Measurements from ENCODE around the gene RNF207. TPM values are rescaled to one million over a fixed set of nuclear protein-coding genes. Genes with fewer than 3 reads are reported as not detected.
A peak's percentile ranks its signal among the peaks of the same experiment; 100 is the strongest.

RNF207 gene
- total and polyA plus RNA-seq, 2 experiments from 2014 or later = 29.3 to 30.9 TPM

DNA sequence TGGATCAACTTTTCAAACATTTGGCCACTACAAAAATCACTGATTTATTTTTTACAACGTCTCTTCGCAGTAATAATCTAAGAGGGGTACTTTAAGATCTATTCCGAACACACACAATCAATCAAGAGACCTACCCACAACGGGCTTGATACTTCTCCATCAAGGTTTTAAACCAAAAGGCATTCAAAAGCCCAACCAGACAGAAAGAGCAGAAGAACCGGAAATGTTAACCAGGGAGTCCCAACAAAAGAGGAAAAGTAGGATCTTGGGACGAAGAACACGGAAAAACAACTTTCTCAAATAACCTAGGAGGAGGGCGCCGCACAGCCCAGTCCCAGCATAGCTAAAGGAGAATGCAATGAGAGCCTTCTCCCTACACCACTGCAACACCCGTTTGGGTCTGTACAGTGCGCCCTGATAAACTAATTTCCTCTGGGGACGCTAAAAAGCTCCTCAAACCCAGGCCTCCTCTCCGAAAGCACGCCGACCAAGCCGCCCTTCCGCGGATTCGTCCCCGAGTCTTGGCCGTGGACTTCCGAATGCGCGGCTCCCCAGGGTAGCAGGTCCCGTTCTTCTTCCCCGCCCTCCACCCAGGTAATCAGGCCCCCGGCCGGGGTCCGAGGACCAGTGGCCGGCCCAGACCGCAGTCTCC is 7.1 kb upstream of the RNF207 start:
- Histone ChIP-seq H3K9me3 (ENCODE audit: low read depth) (no peaks in the 10 kb centered on the region), H3K79me2 (peaks cover 54% of the 10 kb centered on the region), H3K27me3 (no peaks in the 10 kb centered on the region), H4K20me1 (ENCODE audit: insufficient read depth, poor library complexity, severe bottlenecking) (peaks cover 41% of the 10 kb centered on the region), H3K9me2 (replicated peaks; ENCODE audit: insufficient read depth) (no peaks in the 10 kb centered on the region), H3K27ac (peak overlapping the region; percentile 84), H3K36me3 (replicated peaks; ENCODE audit: insufficient read depth, low read depth) (no peaks in the 10 kb centered on the region), H3K4me2 (peak overlapping the region; percentile 83), H3K4me1 (ENCODE audit: insufficient read depth) (peaks cover 12% of the 10 kb centered on the region), H3K4me3 (peak overlapping the region; percentile 65), H2AFZ (peak overlapping the region; percentile 20)
- WGBS (ENCODE audit: low lambda C conversion rate, missing lambda C conversion rate) = under 1% methylated on average over 28 of the region's 31 CpGs
- TF ChIP-seq, protein P1, sequence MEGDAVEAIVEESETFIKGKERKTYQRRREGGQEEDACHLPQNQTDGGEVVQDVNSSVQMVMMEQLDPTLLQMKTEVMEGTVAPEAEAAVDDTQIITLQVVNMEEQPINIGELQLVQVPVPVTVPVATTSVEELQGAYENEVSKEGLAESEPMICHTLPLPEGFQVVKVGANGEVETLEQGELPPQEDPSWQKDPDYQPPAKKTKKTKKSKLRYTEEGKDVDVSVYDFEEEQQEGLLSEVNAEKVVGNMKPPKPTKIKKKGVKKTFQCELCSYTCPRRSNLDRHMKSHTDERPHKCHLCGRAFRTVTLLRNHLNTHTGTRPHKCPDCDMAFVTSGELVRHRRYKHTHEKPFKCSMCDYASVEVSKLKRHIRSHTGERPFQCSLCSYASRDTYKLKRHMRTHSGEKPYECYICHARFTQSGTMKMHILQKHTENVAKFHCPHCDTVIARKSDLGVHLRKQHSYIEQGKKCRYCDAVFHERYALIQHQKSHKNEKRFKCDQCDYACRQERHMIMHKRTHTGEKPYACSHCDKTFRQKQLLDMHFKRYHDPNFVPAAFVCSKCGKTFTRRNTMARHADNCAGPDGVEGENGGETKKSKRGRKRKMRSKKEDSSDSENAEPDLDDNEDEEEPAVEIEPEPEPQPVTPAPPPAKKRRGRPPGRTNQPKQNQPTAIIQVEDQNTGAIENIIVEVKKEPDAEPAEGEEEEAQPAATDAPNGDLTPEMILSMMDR (IDR thresholded peaks at IDR 0.05; ENCODE audit: poor library complexity) = no peak
- TF ChIP-seq EZH2 (IDR thresholded peaks at IDR 0.05; ENCODE audit: borderline replicate concordance) = no peak
- TF ChIP-seq EZH2phosphoT487 (IDR thresholded peaks at IDR 0.05; ENCODE audit: low read depth, severe bottlenecking, unreplicated experiment) = no peak
- no peak for DNase-seq (ENCODE audit: low spot score)

DNA sequence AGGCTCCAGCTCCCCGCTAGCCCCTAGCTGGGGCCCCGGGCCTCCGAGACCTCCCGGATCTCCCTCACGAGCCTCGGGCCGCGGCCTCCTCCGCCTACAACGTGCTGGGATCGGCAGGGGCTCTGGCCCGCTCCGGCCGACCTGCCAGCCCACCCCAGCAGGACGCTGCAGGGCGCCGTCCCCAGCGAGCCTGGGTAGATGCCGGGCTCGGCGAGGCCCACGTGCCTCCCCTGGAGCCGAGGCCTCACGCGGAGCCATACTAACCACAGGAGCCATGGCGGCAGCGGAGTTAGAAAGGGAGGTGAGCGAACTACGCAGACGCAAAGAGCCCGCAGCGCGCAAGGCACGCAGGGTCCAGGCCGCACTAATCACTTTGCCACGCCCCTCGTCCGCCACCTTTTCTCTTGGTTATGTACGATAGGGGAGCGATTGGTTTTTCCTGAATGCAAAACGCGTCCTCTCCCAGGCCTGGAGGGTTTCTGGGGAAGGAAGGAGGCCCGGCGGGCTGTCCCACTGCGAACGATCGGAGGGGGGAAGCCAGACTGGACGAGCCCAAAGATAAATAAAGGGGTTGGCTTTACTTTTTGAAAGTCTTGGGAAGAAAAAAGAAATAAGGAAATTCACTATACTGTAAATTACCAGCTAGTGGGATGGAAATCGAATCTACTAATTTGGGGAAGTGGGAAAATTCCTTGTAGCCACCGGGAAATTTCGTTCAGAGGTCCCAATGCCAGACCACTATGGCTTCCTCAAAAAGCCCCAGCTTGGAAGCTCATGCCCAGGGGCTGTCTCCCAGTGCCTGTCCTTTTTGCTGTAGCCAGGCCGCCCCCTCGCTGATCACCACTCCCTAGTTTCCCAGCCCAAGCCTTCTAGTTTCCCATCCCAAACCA is 6.4 kb upstream of the RNF207 start, which contains the start of gene RPL22:
RPL22 (minus strand) TSS at position 298 of the 890 bp plus-strand sequence; CDS start at position 276, 22 bp downstream.
- Histone ChIP-seq H3K4me1 (ENCODE audit: insufficient read depth) (peaks cover 12% of the 10 kb centered on the region), H3K9me3 (ENCODE audit: low read depth) (no peaks in the 10 kb centered on the region), H3K4me2 (peak within 1 kb of the TSS; percentile 83), H3K27me3 (no peaks in the 10 kb centered on the region), H3K79me2 (peaks cover 47% of the 10 kb centered on the region), H2AFZ (peak within 1 kb of the TSS; percentile 73), H3K9me2 (replicated peaks; ENCODE audit: insufficient read depth) (no peaks in the 10 kb centered on the region), H3K4me3 (peak within 1 kb of the TSS; percentile 65), H4K20me1 (ENCODE audit: insufficient read depth, poor library complexity, severe bottlenecking) (peaks cover 34% of the 10 kb centered on the region), H3K36me3 (replicated peaks; ENCODE audit: insufficient read depth, low read depth) (no peaks in the 10 kb centered on the region), H3K27ac (peak within 1 kb of the TSS; percentile 84)
- peak; percentile 99 for DNase-seq (ENCODE audit: low spot score)
- TF ChIP-seq EZH2 (IDR thresholded peaks at IDR 0.05; ENCODE audit: borderline replicate concordance) (no peak), EZH2phosphoT487 (IDR thresholded peaks at IDR 0.05; ENCODE audit: low read depth, severe bottlenecking, unreplicated experiment) (no peak)
- TF ChIP-seq, protein P1 (IDR thresholded peaks at IDR 0.05; ENCODE audit: poor library complexity) = no peak
- WGBS (ENCODE audit: low lambda C conversion rate, missing lambda C conversion rate) = 2% methylated on average over 46 of the region's 53 CpGs

DNA sequence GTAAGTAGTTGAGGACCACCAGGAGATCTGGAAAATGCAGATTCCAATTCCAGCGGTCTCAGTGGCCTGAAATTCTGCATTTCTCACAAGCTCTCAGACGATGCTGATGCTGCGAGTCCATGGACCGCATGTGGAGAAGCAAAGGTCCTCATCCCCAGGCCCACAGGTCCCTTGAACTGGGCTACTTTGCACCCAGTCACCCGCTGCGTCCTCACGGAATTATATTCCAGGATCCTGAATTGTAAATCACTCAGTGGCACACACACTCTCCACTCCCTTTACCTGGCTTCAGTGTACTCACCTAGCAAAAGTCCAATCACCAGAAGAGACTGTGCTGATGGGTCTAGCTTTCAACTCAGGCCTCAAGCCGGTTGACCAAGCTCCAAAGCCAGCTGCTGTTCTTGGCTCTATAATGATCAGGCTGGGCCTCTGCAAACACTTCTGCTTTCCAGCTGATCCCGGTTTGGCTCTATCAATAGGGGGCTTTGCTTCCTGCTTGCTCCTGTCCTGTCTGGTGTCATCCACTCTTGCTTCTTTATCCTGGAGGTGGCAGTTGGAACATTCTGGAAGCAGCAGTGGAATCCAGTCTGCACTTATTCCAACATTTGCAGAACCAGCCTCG is 5.6 kb upstream of the RNF207 start:
- no peaks in the 10 kb centered on the region for H3K9me2 ChIP-seq (replicated peaks; ENCODE audit: insufficient read depth)
- TF ChIP-seq, protein P1 (IDR thresholded peaks at IDR 0.05; ENCODE audit: poor library complexity) = no peak
- no peak for TF ChIP-seq EZH2phosphoT487 (IDR thresholded peaks at IDR 0.05; ENCODE audit: low read depth, severe bottlenecking, unreplicated experiment)
- WGBS (ENCODE audit: low lambda C conversion rate, missing lambda C conversion rate) = 70% methylated on average over 10 of the region's 10 CpGs
- H3K4me1 ChIP-seq (ENCODE audit: insufficient read depth) = peaks cover 17% of the 10 kb centered on the region
- peak overlapping the region; percentile 72 for H3K4me2 ChIP-seq
- no peaks in the 10 kb centered on the region for H3K9me3 ChIP-seq (ENCODE audit: low read depth)
- peak overlapping the region; percentile 73 for H2AFZ ChIP-seq
- peaks cover 32% of the 10 kb centered on the region for H4K20me1 ChIP-seq (ENCODE audit: insufficient read depth, poor library complexity, severe bottlenecking)
- H3K27ac ChIP-seq = peak overlapping the region; percentile 79
- H3K36me3 ChIP-seq (replicated peaks; ENCODE audit: insufficient read depth, low read depth) = no peaks in the 10 kb centered on the region
- no peak for DNase-seq (ENCODE audit: low spot score)
- H3K4me3 ChIP-seq = peak overlapping the region; percentile 2
- peaks cover 39% of the 10 kb centered on the region for H3K79me2 ChIP-seq
- H3K27me3 ChIP-seq = no peaks in the 10 kb centered on the region
